Ovary (tissue), 9 donors: ENCODE results near the gene SLC16A5. TPM values are rescaled to one million over a fixed set of nuclear protein-coding genes. Genes with fewer than 3 reads are reported as not detected.
A peak's percentile ranks its signal among the peaks of the same experiment; 100 is the strongest.

Experiments
- DNase-seq, 5 donors: peaks; one replicate each; pipeline ENCODE4 v3.0.0-alpha.2; 2019 to 2020
- H3K27ac ChIP-seq, 2 donors: fragments of 200-600 bp; one replicate each; pipeline versions ENCODE4 v1.5.1 to v1.8.0; 2019 to 2022
- H3K27me3 ChIP-seq: fragments of 200-600 bp; one replicate; pipeline ENCODE4 v1.8.0; 2022
- H3K36me3 ChIP-seq: fragments of 200-600 bp; sonication (generic); one replicate; pipeline ENCODE4 v1.5.1; 2019
- H3K4me1 ChIP-seq: one replicate; pipeline ENCODE4 v1.8.1; 2013; ENCODE audit warnings: mild to moderate bottlenecking, moderate library complexity; ENCODE audit not compliant: insufficient read depth
- H3K4me3 ChIP-seq: fragments of 200-600 bp; sonication (generic); one replicate; pipeline ENCODE4 v1.5.1; 2017
- H3K9me3 ChIP-seq, 2 donors: fragments of 200-600 bp in 1 of 2; sonication (generic) in 1 of 2; one replicate each; pipeline versions ENCODE4 v1.5.1 to v1.8.1; 2013 to 2019; ENCODE audit warnings: mild to moderate bottlenecking in 1 of 2, moderate library complexity in 1 of 2
- CTCF ChIP-seq, 3 donors: fragments of 450-650 bp in 2 of 3; fragments of 200-600 bp in 1 of 3; IDR thresholded peaks; one replicate each; pipeline versions ENCODE4 v1.5.1 to v1.8.0; 2016 to 2022; ENCODE audit warnings: antibody characterized with exemption in 3 of 3, mild to moderate bottlenecking in 1 of 3
- EP300 ChIP-seq: sonication (generic); formaldehyde crosslinking; IDR thresholded peaks from one replicate; pipeline ENCODE4 v1.6.1; 2017; ENCODE audit warnings: antibody characterized with exemption
- POLR2A ChIP-seq: fragments of 450-650 bp; IDR thresholded peaks from one replicate; pipeline ENCODE4 v1.6.1; 2017; ENCODE audit warnings: antibody characterized with exemption, mild to moderate bottlenecking, moderate library complexity
- WGBS, 3 donors: extraction: QIAGEN DNeasy Blood & Tissue Kit in 1 of 3; methylation state at CpG; one replicate each; pipeline versions ENCODE4 v1.1.5 to v1.1.7; 2013 to 2017; 5-methylcytosine and 5-hydroxymethylcytosine counted together
- intact Hi-C, 4 donors: fragments of 100-400 bp; cut with DNase I; formaldehyde crosslinking; loops; one replicate each; pipeline versions ENCODE4 v1.11.0 to v1.15.1; 2022 to 2023
- polyA plus RNA-seq, 2 donors: library from polyadenylated mRNA; stranded (reverse); fragments of 200-250 nt in 1 of 2; fragments of 350-450 nt in 1 of 2; fragmentation: Illumina TruSeq in 1 of 2; extraction: RNeasy Lipid Tissue Mini Kit (QIAGEN cat#74804) in 1 of 2; gene quantifications; one replicate each; pipeline ENCODE4 v1.2.3, GENCODE V29; 2013 to 2014
- total RNA-seq, 7 donors: library from RNA; depleted of rRNA in 2 of 7; stranded (reverse); fragments of >200 nt in 2 of 7; fragmentation: NEBNext Ultra II Directional in 3 of 7; extraction: Animal tissue kit (Norgen Biotek cat#: 25700) in 3 of 7; gene quantifications; one replicate each; pipeline versions ENCODE4 v1.1.0 to v1.2.4, GENCODE V29; 2016 to 2023
- donor health status: DM: no; HTN: no; CAD: no; lungs with moderate emphysema.
- donor health status: DM: no; HTN: no; CAD: no.
- donor health status: Bipolar disorder and iron deficiency.
- donor health status: DM: yes; HTN: yes; CAD: no.
- donor health status: DM: no; HTN: no; CAD: no.
- donor health status: DM: yes; HTN: yes; CAD: no.

Gene SLC16A5
- total and polyA plus RNA-seq, 9 donors, result 2.0 to 20.6 (median 12.1) TPM

- WGBS, 3 donors, result 66 to 73% (median 72%) methylated on average over 6 of the region's 6 CpGs
- Histone ChIP-seq H3K9me3 (no peaks in the 10 kb centered on the region), H3K4me3 (no peak overlapping the region), H3K4me1 (peaks cover 7% of the 10 kb centered on the region), H3K27ac (no peak overlapping the region), H3K36me3 (no peaks in the 10 kb centered on the region), H3K27me3 (no peaks in the 10 kb centered on the region)
- intact Hi-C loops, result no loop called here
- no peak for DNase-seq
- TF ChIP-seq CTCF (IDR thresholded peaks at IDR 0.05) (no peak), EP300 (no peak), POLR2A (no peak)
Observed at GRCh38 chr17:75082683-75083082, 5.1 kb upstream of the SLC16A5 start.

- WGBS, 3 donors, result 62 to 68% (median 67%) methylated on average over 14 of the region's 14 CpGs
Observed at GRCh38 chr17:75084039-75084660, 3.6 kb upstream of the SLC16A5 start.

GRCh38 chr17:75086496-75087181, 1.1 kb upstream of the SLC16A5 start:
- intact Hi-C loops, result no loop called here
- TF ChIP-seq EP300 (no peak), POLR2A (no peak), CTCF (IDR thresholded peaks at IDR 0.05) (no peak)
- DNase-seq, result no peak
- 78 to 84% (median 81%) methylated on average over 15 of the region's 15 CpGs for WGBS, 3 donors
- Histone ChIP-seq H3K27me3 (no peaks in the 10 kb centered on the region), H3K36me3 (no peaks in the 10 kb centered on the region), H3K4me1 (peaks cover 10% of the 10 kb centered on the region), H3K9me3 (no peaks in the 10 kb centered on the region), H3K27ac (peak overlapping the region in 1 of 2 donors; percentile 92), H3K4me3 (no peak overlapping the region)

More at GRCh38 chr17:75084039-75084660, 3.6 kb upstream of the SLC16A5 start:
- H3K36me3 ChIP-seq, result no peaks in the 10 kb centered on the region
- H3K9me3 ChIP-seq, result no peaks in the 10 kb centered on the region
- H3K27me3 ChIP-seq, result no peaks in the 10 kb centered on the region
- H3K4me1 ChIP-seq, result peaks cover 3% of the 10 kb centered on the region
- no peak for DNase-seq
- H3K27ac ChIP-seq, result no peak overlapping the region
- intact Hi-C loops, result no loop called here
- TF ChIP-seq EP300, result no peak
- TF ChIP-seq CTCF (IDR thresholded peaks at IDR 0.05), result no peak
- no peak for TF ChIP-seq POLR2A
- no peak overlapping the region for H3K4me3 ChIP-seq

GRCh38 chr17:75087182-75087557, 584 bp upstream of the SLC16A5 start:
- 46 to 53% (median 52%) methylated on average over 12 of the region's 12 CpGs for WGBS, 3 donors
- no peaks in the 10 kb centered on the region for H3K36me3 ChIP-seq
- H3K9me3 ChIP-seq, result no peaks in the 10 kb centered on the region
- peak overlapping the region; percentile 71 to 92 for H3K27ac ChIP-seq
- no peak for TF ChIP-seq POLR2A
- TF ChIP-seq EP300, result no peak
- no peak for TF ChIP-seq CTCF (IDR thresholded peaks at IDR 0.05)
- H3K4me1 ChIP-seq, result peaks cover 12% of the 10 kb centered on the region
- peak overlapping the region; percentile 72 for H3K4me3 ChIP-seq
- no peaks in the 10 kb centered on the region for H3K27me3 ChIP-seq
- intact Hi-C loops, result no loop called here
- no peak for DNase-seq
